Activated T-cell treated with anti-CD3 and anti-CD28 coated beads, Interleukin-2, amount 50 U/mL, for 48 hours (primary cell): ENCODE measurements around the gene ADAMTS15.

Source experiments
- DNase-seq, 2 experiments: peaks; one replicate each; pipeline ENCODE4 v3.0.0-alpha.2; 2020

ADAMTS15 gene

DNA sequence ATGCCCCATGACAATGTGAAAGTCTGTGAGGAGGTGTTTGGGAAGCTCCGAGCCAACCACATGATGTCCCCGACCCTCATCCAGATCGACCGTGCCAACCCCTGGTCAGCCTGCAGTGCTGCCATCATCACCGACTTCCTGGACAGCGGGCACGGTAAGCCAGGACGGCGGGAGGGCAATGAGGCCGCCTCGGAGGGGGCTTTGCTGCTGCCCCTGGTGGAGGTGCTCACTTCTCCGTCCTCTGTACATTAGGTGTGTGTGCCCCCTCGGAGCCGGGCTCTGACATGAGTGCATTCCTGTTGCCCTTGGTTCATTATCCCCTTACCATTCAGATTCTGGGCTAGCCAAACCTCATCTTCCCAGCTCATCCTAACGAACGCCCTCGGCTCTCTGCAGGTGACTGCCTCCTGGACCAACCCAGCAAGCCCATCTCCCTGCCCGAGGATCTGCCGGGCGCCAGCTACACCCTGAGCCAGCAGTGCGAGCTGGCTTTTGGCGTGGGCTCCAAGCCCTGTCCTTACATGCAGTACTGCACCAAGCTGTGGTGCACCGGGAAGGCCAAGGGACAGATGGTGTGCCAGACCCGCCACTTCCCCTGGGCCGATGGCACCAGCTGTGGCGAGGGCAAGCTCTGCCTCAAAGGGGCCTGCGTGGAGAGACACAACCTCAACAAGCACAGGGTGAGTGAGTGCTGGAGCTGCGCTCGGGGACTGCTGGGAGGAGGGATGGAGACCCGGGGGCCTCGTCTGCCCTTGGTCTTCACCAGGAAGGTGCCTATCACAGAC lies 13.8 kb downstream of the ADAMTS15 start:
- no peak for DNase-seq

DNA sequence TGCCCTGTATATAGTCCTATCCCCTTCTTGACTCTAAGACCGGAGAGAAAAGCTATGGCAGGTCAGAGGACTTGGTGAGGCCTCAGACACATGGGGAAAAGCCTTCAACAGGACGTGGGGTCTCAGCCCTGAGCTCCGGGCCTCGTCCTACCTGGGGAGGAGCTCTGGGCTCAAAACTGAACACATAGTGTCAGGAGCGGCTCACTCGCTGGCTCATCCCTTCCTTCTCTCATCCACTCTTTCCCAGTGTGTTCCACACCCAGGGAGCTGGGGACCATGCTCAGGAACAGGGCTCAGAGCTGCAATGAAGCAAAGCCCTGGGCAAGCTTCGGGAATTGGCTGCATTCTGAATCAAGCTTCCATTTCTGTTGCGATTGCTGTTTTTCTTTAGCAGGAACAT lies 14.5 kb downstream of the ADAMTS15 start:
- DNase-seq, result no peak

DNA sequence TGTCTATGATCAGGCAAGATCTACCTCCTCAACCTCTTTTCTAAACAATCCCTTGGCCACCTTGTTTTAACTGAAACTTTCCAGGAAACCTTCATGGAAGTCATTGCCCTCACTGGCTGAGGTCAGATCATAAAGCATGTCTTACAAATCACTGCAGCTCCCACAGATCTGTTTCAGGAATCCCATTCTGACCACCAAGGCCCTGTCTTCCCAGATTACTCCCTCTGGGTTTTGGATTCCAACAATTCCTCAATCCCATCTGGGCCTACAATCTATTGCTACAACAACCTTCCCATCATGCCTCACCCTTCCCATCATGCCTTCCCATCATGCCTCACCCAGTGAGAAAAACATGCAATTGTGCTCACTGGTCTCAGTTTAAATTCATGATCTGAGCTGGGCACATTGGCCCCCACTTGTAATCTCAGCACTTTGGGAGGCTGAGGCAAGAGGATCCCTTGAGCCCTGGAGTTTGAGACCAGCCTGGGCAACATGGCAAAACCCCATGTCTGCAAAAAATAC lies 15.9 kb downstream of the ADAMTS15 start:
- DNase-seq, result no peak

DNA sequence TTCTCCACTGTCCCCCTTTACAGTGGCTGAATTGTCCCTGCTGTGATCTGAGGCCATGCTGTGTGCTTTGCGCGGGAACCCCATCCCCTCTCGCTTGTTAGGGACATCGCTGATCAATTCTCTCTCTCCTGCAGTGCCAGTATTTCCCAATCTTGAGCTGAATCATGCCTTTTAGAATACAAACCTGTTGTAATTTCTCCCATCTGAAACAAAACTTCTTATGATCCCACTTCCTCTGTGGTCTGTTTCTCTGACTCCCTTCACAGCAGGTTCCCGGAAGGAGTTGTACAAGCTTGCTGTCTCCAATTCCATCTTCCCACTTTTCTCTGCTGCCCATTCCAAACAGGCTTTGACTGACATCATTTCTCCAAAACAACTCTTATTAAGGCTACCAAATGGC lies 16.8 kb downstream of the ADAMTS15 start:
- DNase-seq, result no peak

DNA sequence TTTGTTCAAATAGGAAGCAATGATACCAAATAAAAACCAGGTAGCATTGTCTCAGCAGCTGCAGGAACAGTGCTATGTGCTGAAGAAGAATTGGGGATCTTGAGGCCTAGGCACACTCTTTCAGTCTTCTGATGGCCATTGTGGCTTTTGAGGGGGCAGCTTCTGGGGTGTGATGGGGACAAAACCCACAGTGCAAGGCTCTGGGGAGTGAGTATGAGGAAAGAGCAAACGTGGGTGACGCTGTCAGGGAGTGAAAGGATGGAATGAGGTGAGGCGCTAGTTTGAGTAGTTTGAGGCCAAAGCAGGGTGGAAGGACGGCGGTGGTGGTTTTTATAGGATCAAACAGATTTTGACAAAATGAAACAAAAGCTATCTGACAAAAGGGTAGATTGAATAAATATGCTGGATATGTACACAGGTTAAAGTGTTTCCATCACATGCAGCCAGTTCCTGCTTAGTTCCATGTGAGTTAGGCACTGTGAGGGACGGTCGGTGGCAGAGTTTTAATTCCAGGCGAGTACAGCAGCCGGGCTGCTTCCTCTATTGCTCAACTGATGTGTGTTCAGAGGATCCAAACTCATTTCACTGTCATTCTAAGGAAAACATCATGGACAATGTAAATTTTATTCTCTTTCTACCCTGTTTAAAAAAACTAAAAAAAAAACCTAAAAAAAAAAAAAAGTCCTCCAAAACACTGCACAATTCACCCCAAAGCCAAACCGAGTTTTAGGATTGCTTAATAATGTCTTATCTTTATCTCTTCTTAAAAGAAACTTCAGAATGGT lies 18.9 kb downstream of the ADAMTS15 start:
- DNase-seq, result no peak

DNA sequence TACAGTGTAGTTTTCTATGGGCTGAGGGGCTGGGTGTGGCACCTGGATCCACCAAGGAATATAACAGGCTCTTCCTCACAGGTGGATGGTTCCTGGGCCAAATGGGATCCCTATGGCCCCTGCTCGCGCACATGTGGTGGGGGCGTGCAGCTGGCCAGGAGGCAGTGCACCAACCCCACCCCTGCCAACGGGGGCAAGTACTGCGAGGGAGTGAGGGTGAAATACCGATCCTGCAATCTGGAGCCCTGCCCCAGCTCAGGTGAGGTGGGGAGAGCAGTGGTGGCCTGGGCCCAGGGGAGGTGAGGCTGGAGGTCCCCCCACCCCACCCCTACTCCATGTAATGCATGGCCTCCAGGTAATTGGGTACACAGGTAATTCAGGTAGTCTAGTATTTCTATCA lies 20.7 kb downstream of the ADAMTS15 start:
- DNase-seq, result no peak

DNA sequence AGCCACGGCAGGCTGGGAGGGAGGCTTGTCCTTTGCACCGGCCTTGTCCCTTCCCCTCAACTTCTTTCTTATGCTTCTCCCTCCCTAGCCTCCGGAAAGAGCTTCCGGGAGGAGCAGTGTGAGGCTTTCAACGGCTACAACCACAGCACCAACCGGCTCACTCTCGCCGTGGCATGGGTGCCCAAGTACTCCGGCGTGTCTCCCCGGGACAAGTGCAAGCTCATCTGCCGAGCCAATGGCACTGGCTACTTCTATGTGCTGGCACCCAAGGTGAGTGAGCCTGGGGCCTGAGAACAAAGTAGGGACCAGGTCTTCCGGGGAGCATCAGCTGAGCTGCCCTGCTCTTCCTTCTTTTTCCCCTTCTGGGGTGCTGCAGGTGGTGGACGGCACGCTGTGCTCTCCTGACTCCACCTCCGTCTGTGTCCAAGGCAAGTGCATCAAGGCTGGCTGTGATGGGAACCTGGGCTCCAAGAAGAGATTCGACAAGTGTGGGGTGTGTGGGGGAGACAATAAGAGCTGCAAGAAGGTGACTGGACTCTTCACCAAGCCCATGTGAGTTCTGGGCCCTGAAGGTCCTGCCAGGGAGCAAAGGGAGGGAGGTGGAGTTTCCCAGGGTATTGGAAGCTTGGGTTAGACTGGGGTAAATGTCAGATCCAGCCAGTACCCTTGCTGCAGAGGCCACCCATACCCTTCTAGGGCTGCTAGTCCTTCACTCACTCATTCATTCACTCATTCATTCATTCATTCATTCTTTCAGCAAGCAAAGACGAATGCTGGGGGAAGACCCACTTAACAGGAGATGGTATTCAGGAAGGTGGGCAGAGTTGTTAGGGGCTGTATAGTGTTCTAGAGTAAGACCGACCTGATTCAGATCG lies 22.6 kb downstream of the ADAMTS15 start:
- no peak for DNase-seq

DNA sequence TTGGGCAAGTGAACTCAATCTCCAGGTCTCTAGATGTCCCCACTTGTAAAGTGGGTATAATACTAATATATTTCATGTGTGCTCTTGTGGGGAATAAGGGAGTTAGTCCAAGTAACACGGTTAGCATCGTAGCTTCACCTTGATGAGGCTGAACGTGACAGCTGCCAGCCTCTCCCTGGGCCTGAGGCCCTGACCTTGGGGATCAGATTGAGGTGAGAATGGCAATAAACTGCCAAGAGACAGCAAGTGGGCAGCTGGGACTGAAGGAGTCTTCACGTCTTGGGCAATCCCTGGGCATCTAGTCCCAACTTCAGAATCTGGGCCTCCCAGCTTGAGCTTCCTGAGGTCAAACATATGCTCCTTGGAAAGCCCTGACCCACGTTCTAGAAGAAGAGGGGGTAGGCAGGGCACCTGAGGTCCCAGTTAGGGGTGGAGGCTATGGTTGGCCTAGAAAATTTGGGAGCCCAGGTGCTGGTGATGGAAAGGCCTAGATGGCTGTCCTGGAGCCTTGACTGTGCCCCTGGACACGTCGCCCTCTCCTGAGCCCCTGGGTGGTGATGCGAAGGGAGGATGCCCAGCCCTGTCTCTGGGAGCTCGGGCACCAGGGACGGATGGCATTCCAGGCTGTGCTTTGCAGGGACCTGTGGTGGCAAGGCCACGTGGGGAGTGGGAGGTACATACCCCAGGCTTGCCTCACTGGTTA lies 23.4 kb downstream of the ADAMTS15 start:
- no peak for DNase-seq

DNA sequence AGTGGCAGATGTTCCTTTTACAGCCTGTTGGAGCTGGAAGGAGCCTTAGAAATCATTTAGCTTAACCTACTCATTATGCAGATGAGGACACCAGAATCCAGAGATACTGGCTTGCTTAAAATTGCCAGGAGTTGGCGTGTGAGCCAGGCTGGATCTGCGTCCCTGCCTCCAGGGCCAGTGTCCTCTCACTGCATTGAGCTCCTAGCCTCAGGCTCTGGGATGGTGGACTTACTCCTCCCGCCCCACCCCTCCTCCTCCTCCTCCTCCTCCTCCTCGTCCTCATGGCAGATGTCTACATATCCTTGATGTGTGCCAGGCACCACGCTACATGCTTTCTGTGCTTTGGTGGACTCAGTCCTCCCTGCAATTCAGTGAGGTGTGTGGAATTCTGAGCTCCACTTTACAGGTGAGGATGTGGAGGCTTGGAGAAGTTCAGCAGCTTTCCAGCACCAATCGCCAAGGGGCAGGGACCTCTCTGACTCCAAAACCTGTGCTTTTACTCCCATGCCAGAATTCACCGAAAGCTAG lies 24.1 kb downstream of the ADAMTS15 start:
- DNase-seq, result no peak

DNA sequence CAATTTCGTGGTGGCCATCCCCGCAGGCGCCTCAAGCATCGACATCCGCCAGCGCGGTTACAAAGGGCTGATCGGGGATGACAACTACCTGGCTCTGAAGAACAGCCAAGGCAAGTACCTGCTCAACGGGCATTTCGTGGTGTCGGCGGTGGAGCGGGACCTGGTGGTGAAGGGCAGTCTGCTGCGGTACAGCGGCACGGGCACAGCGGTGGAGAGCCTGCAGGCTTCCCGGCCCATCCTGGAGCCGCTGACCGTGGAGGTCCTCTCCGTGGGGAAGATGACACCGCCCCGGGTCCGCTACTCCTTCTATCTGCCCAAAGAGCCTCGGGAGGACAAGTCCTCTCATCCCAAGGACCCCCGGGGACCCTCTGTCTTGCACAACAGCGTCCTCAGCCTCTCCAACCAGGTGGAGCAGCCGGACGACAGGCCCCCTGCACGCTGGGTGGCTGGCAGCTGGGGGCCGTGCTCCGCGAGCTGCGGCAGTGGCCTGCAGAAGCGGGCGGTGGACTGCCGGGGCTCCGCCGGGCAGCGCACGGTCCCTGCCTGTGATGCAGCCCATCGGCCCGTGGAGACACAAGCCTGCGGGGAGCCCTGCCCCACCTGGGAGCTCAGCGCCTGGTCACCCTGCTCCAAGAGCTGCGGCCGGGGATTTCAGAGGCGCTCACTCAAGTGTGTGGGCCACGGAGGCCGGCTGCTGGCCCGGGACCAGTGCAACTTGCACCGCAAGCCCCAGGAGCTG lies 24.8 kb downstream of the ADAMTS15 start:
- no peak for DNase-seq

DNA sequence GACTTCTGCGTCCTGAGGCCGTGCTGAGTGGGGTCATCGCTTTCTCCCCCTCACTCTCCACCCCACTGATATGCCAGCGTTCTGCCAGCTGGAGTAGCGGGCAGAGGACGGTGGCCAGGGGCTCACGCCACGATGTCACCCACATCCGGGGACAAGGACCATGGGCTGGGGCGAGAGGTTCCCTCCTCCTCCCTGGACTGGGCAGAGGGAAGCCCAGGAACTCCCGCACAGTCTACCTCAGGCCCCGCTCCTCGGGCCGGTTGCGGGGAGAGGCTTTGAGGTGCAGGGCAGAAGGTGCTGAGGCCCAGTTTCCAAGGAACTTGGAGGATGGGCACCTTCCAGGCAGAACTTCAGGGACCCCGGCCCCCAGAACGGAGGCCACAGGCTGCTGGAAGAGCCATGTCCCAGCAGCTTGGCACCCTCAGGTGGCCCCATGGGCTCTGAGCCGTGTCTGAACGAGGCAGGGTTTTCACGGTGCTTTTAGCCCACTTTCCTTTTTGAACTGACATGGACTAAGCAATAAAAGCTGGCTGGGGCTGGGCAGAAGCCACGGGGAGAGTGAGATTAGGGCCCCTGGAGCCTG lies 25.4 kb downstream of the ADAMTS15 start:
- no peak for DNase-seq

DNA sequence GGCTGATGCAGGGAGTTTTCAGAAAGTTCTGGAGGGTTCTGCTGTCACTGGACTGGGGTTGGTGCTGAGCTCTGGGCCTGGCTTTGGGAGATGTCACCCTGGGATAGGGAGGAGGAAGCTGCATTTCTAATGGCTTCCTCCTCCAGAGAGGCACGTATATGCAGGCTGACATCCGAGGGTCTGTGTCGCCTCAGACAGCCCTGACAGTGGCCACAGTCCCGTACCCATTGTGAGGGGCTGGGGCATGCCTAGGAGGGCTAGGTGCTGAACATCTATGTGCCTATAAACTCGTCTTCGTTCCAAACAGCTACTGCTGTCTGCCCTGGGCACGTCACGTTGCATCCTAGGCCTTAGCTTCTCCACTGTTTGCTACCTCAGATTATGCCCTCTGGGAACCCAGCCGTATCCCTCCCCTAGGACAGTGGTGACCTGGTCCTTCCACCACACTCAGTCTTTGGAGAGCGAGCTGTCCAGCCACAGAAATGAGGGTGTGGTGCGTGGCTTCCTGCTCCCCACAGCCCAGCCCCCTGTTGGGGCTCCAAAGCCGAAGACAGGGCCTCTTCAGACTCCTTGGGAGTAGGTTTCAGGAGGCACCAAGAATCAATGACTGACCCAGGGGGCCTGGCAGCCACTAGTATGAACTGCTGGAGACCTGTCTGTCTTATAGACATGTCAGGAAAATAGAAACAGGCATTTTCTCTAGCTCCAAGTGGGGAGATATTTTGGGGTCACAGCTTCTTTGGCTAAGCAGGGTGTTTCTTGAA lies 26.4 kb downstream of the ADAMTS15 start:
- DNase-seq, result no peak

DNA sequence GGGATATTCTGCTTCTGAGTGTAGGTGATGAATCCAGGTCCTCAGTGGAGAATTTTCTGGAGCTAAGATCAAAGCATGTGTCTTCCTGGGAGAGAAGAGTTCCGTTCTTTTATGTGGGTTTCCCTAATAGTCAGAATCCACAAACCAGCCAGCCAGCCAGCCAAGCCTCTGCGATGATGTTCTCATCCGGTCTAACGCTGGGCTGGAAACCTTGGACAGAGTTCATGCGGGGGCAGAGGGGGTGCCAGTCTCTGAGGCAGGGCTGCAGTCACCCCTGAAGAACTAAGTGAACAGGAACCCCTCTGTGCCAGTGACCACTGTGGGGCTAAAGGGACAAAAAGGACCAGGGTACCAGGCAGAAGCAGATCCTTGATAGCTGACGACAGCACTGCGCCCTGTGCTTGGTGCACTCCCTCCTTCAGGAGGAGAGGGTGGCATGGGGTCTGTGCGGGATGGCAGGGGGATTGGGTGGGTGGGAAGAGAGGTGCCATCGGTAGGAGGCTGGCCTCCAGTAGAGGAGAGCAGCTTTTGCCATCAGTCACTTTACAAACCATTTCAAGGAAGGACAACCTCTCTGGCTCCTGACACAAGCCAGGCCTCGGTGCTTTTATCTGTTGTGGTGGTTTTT lies 27.1 kb downstream of the ADAMTS15 start:
- no peak for DNase-seq

DNA sequence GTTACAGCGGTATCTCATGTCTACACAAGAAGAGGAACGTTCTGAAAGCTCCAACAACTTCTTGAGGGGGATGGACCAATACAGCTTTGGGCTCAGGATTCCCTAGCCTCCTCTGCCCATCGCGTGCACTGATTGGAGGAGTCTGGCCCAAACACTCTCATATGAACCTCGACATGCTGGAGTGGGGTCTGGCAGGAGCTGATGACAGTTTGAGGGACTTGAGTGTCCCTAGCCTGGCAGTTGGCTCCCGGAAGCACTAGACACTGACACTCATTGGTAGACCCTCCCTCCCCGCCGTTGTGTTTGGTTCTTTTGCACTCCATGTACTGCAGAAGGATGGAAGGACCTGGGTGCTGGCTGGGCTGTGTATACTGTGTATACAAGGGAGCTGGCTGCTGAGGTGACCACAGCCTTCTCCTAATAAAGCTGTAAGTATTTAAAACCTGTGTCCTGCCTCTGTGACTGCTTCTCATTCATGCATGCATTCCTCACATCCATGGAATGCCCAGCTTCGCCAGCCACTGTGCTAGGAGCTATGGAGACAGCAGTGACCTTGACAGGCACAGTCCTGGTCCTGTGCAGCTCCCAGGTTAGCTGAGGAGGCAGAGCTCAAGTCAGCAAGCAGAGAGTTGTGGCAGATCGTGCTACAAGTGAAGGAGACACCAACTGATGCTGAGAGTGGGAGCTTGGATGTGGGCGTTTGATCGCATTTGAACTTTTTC lies 27.9 kb downstream of the ADAMTS15 start:
- no peak for DNase-seq

DNA sequence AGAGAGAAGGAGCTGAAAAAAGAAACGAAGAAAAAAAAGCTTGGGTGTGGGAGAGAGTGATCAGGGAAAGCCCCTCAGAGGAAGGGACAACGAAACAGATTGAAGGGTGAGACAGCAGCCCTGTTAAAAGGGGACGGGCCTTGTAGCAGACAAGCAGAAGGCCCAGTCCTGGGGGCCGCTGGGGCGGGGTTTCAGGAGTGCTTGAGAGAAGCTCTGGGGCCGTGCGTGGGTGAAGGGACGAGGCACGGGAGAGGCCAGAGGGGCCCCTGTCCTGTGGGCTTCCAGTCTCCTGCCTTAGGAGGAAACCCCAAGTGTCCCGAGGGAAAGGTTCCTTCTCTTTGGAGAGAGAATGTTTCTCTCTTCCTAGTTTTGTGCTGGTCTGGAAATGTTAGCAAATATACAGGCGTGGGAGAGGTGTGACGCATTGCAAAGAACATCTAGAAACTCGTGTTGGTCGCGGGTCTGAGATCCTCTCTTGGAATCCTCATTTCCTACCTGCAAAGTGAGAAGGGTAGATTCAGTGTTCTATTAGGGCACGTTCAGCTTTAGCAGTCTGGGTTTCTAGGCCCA lies 28.6 kb downstream of the ADAMTS15 start:
- DNase-seq, result no peak

DNA sequence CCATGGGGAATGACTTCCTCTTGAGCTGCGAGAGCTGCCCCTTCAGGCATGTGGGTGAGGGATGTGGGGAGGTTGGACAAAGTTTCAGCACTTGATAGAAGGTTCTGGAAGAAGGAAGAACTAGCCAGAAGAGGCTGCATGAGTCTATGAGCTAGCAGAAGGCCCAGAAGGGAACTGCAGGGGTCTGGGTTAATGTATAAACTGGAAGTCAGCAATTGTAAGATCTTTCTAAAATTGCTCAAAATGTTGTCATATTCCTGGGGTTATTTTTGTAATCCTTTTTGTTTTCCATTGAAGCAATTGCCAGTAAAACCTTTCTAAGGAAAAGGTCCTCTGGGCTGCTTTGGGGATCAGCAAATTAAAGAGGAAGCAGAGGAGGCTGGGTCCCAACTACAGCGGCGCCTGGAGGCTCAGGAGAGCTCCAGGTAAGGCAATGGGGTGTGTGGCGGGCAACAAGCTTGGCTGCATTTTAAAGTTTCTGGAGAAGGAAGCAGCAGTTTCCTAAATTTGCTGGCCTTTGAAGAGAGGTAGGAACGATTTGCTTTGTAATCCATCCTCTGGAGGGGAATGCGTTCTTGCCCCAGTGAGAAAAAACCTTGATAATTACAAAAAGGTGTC lies 29.2 kb downstream of the ADAMTS15 start:
- DNase-seq, result no peak

DNA sequence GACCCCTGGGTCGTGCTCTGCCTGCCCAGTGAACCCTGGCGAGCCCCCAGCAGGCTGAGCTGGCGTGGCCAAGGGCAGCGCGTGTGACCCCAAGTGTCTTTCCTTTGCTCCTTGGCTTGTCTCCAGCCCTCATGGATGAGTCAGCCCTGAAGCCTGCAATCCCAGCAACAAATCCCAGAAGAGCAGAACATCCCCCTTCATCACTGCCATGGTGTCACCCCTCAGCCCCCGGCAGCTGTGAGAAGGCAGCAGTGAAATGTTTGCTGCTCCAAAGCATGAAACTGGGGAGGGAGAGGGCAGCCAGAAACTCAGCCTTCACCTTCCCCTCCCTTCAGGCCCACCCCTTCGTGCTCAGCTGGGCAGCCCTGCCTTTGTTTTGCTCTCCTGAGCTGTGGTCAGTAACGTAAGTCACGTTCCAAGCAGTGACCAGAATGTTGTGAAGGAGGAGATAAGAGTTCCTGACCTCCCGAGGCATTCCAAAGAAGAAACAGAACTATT lies 29.8 kb downstream of the ADAMTS15 start:
- DNase-seq, result no peak

DNA sequence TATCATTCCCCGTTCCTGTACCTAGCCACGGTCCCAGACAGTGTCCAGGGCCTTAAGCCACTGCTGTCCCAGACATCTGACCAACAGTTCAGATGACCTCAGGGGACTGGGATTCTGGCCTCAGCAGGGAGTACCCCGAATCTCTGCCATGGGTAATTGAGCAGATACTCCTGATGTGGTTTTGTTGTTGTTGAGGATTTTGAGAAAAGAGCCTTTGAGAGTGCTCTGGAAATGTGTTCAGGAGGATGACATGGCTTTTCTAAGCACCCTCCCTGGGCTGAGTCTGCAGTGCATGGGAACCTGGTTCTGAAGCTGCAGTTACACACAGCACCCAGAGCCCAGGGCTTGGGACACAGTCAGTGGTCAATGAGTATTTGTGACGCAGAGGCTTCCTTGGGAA lies 30.4 kb downstream of the ADAMTS15 start:
- no peak for DNase-seq
